ENCODE results near the gene CA7. TPM values are rescaled to one million over a fixed set of nuclear protein-coding genes. Genes with fewer than 3 reads are reported as not detected.

CA7 gene
- total RNA-seq, 4 donors from 2014 or later, result not detected

DNA sequence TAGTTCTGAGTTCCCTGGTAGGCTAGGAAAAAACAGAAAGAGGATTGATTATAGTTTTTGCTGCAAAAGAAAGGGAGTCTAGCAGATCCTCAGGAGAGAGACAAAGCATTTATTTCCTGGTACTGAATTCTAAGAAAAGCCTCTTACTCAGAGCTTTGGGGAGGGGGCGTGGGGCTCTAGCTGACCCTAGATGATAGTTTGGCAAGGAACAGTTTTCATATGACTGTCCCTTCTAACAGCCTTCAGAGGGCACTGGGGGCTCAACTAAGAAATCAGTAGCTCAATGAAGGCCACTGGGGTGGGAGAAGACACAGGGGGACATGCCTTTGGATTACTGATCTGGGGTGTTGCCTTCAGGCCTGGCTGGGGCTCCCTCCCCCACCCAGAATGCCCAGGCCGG, 4.0 kb downstream of the CA7 start:
- TF ChIP-seq POLR2A (IDR thresholded peaks at IDR 0.05) (no peak), EP300 (IDR thresholded peaks at IDR 0.05) (no peak), CTCF (IDR thresholded peaks at IDR 0.05) (no peak)
- no peaks in the 10 kb centered on the region for H3K36me3 ChIP-seq
- peaks cover 0 to 41% of the 10 kb centered on the region in 2 donors for H3K27me3 ChIP-seq
- WGBS, 2 donors, result 61 to 63% methylated on average over 2 of the region's 2 CpGs
- no peak overlapping the region for H3K4me3 ChIP-seq
- no peaks in the 10 kb centered on the region for H3K9me3 ChIP-seq
- H3K27ac ChIP-seq, result no peak overlapping the region
- no peak for DNase-seq (ENCODE audit: low spot score in 2 of 2)
- peaks cover 0 to 16% (median 13%) of the 10 kb centered on the region in 4 donors for H3K4me1 ChIP-seq

DNA sequence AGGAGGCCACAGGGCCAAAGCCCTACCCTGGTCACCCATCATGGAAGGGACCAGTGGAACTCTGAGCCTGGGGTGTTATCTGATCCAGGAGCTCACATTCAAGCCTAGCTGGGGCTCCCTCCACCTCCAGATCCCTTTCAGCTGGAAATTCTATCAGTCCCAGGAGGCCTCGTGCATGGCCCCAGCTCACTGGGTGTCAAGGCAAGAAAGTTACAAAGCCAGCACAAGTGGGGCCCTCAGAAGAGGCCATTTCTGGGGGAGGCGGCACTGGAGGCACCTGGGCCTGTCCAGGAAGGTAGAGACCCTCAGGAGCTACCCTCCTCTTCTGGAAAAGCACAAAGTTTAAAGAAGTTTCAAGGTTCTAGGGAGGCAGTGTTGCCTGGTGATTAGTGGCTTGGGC, 4.8 kb downstream of the CA7 start:
- H3K4me3 ChIP-seq, result no peak overlapping the region
- no peak overlapping the region for H3K27ac ChIP-seq
- H3K36me3 ChIP-seq, result no peaks in the 10 kb centered on the region
- no peaks in the 10 kb centered on the region for H3K9me3 ChIP-seq
- peaks cover 0 to 33% of the 10 kb centered on the region in 2 donors for H3K27me3 ChIP-seq
- H3K4me1 ChIP-seq, result peaks cover 0 to 15% (median 11%) of the 10 kb centered on the region in 4 donors
- WGBS, 2 donors, result 77 to 84% methylated on average over 2 of the region's 2 CpGs
- no peak for DNase-seq (ENCODE audit: low spot score in 2 of 2)
- no peak for TF ChIP-seq EP300 (IDR thresholded peaks at IDR 0.05)
- TF ChIP-seq POLR2A (IDR thresholded peaks at IDR 0.05), result no peak
- TF ChIP-seq CTCF (IDR thresholded peaks at IDR 0.05), result no peak

- DNase-seq (ENCODE audit: low spot score in 2 of 2), result no peak
- peaks cover 0 to 9% (median 6%) of the 10 kb centered on the region in 4 donors for H3K4me1 ChIP-seq
- H3K27ac ChIP-seq, result no peak overlapping the region
- H3K27me3 ChIP-seq, result peaks cover 0 to 27% of the 10 kb centered on the region in 2 donors
- H3K9me3 ChIP-seq, result no peaks in the 10 kb centered on the region
- no peaks in the 10 kb centered on the region for H3K36me3 ChIP-seq
- WGBS, 2 donors, result 76 to 89% methylated on average over 4 of the region's 4 CpGs
- H3K4me3 ChIP-seq, result no peak overlapping the region
- TF ChIP-seq EP300 (IDR thresholded peaks at IDR 0.05) (no peak), CTCF (IDR thresholded peaks at IDR 0.05) (no peak), POLR2A (IDR thresholded peaks at IDR 0.05) (no peak)
These were observed 5.3 kb downstream of the CA7 start for GRCh38 chr16:66849549-66849948.

GRCh38 chr16:66850115-66850815, 6.1 kb downstream of the CA7 start:
- peaks cover 0 to 20% of the 10 kb centered on the region in 2 donors for H3K27me3 ChIP-seq
- TF ChIP-seq CTCF (IDR thresholded peaks at IDR 0.05) (no peak), EP300 (IDR thresholded peaks at IDR 0.05) (no peak), POLR2A (IDR thresholded peaks at IDR 0.05) (no peak)
- peaks cover 0 to 2% (median 0%) of the 10 kb centered on the region in 4 donors for H3K4me1 ChIP-seq
- no peaks in the 10 kb centered on the region for H3K9me3 ChIP-seq
- no peak for DNase-seq (ENCODE audit: low spot score in 2 of 2)
- no peak overlapping the region for H3K4me3 ChIP-seq
- H3K27ac ChIP-seq, result no peak overlapping the region
- no peaks in the 10 kb centered on the region for H3K36me3 ChIP-seq
- 86 to 88% methylated on average over 14 of the region's 14 CpGs for WGBS, 2 donors

DNA sequence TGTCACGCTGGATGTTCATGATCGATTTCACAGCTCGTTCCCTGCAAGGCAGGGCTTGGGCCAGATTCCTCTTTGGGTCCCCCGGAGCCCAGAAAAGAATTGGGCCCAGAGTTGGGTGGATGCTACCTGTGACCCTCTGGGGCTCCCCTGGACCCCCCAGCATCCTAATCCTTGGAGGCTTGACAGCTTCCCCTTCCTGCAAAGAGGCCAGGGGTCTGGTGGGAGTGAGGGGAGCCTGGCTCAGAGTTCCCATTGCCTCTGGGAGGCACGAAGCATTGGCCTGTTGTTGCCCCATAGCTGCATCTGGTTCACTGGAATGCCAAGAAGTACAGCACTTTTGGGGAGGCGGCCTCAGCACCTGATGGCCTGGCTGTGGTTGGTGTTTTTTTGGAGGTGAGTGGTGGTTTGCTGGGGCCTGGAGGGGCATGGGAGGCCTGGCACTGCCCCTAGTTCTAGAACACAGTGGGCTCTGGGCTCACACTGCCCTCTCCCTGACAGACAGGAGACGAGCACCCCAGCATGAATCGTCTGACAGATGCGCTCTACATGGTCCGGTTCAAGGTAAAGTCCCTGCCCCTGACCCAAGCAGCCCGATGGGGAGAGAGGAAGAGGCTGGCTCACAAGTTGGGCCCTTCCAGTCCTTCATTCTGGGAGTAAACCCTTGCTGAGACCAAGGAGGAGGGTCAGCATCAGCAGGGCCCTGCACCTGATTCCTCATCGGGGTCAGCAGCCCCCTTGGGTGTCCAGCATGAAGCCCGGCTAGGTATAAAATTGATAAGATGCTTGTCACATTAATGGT, 7.2 kb downstream of the CA7 start:
- H3K27me3 ChIP-seq, result peaks cover 0 to 9% of the 10 kb centered on the region in 2 donors
- H3K27ac ChIP-seq, result no peak overlapping the region
- H3K4me1 ChIP-seq, result no peaks in the 10 kb centered on the region
- DNase-seq (ENCODE audit: low spot score in 2 of 2), result no peak
- TF ChIP-seq CTCF (IDR thresholded peaks at IDR 0.05) (no peak), POLR2A (IDR thresholded peaks at IDR 0.05) (no peak), EP300 (IDR thresholded peaks at IDR 0.05) (no peak)
- H3K4me3 ChIP-seq, result no peak overlapping the region
- 82 to 86% methylated on average over 8 to 13 of the region's 13 CpGs for WGBS, 2 donors
- H3K36me3 ChIP-seq, result no peaks in the 10 kb centered on the region
- no peaks in the 10 kb centered on the region for H3K9me3 ChIP-seq

All from tibial nerve (tissue), 4 donors.